Activated CD8-positive, alpha-beta memory T cell treated with anti-CD3 and anti-CD28 coated beads for 36 hours (primary cell): ENCODE results near the gene HMGN3. TPM values are rescaled to one million over a fixed set of nuclear protein-coding genes. Genes with fewer than 3 reads are reported as not detected.

ENCODE experiments used
- total RNA-seq, 2 experiments: library from RNA; stranded (reverse); gene quantifications; one replicate each; pipeline ENCODE4 v1.2.3, GENCODE V29; 2021

HMGN3 gene
- total RNA-seq, 2 experiments from 2014 or later, result 45.4 to 45.7 TPM

Other genes with a start within 250 kb of the HMGN3 start
- gene PHIP, start 156.4 kb downstream of the HMGN3 start, total RNA-seq, result 10 to 100 TPM; 24.5 to 25.1 TPM